GM12878 (cell line): Measurements from ENCODE around the gene GLI2.

ENCODE experiments used
- CTCF ChIP-seq, 3 experiments: IDR thresholded peaks in 2 of 3; conservative IDR thresholded peaks in 1 of 3; 2 replicates each; pipeline ENCODE4 v1.5.1; 2011; ENCODE audit warnings: low read depth in 3 of 3, low read length in 3 of 3, mild to moderate bottlenecking in 3 of 3, control low read depth in 2 of 3, moderate library complexity in 2 of 3, inconsistent platforms in 1 of 3, mixed read lengths in 1 of 3; ENCODE audit not compliant: control insufficient read depth in 2 of 3, insufficient read depth in 1 of 3; ENCODE audit errors: extremely low read depth in 1 of 3
- EGR1 ChIP-seq, 2 experiments: IDR thresholded peaks; 1 replicate in 1 of 2; 2 replicates in 1 of 2; pipeline ENCODE4 v1.6.1; 2011 to 2012; ENCODE audit warnings: low read depth in 2 of 2, low read length in 2 of 2, borderline replicate concordance in 1 of 2, mild to moderate bottlenecking in 1 of 2, moderate library complexity in 1 of 2
- GABPA ChIP-seq: IDR thresholded peaks from 2 replicates; pipeline ENCODE4 v1.6.1; 2014; ENCODE audit warnings: antibody characterized with exemption, low read depth, mild to moderate bottlenecking, inconsistent platforms
- IRF5 ChIP-seq: fragments of 450-650 bp; IDR thresholded peaks from 2 replicates; pipeline ENCODE4 v1.6.1; 2017; ENCODE audit warnings: borderline replicate concordance
- KDM1A ChIP-seq: fragments of 200-600 bp; sonication (generic); IDR thresholded peaks from 2 replicates; pipeline ENCODE4 v1.6.1; 2016; ENCODE audit warnings: borderline replicate concordance
- SUPT20H ChIP-seq: IDR thresholded peaks from 2 replicates; pipeline ENCODE4 v1.6.1; 2011; ENCODE audit warnings: low read depth, mild to moderate bottlenecking, low read length, moderate library complexity, borderline replicate concordance; ENCODE audit not compliant: control insufficient read depth
- TAF1 ChIP-seq: IDR thresholded peaks from 2 replicates; pipeline ENCODE4 v1.6.1; 2011; ENCODE audit warnings: mild to moderate bottlenecking, low read depth, low read length, borderline replicate concordance
- ZBTB4 ChIP-seq: fragments of 450-650 bp; formaldehyde crosslinking; IDR thresholded peaks from 2 replicates; pipeline ENCODE4 v1.4.0; 2022; ENCODE audit warnings: mild to moderate bottlenecking, moderate library complexity
- ZNF274 ChIP-seq: IDR thresholded peaks from one replicate; pipeline ENCODE4 v1.8.0; 2011; ENCODE audit not compliant: insufficient read length, insufficient read depth
- ZZZ3 ChIP-seq: IDR thresholded peaks from 2 replicates; pipeline ENCODE4 v1.6.1; 2011; ENCODE audit warnings: low read depth; ENCODE audit not compliant: control insufficient read depth, insufficient read length

- no peak for TF ChIP-seq EGR1 (IDR thresholded peaks at IDR 0.05; ENCODE audit: borderline replicate concordance in 1 of 2, low read depth in 2 of 2, low read length in 2 of 2)
- TF ChIP-seq CTCF (IDR thresholded peaks at IDR 0.05 in 2 of 3, conservative IDR thresholded peaks at IDR 0.05 in 1 of 3; ENCODE audit: control insufficient read depth in 2 of 3, extremely low read depth in 1 of 3, insufficient read depth in 1 of 3, low read depth in 3 of 3, low read length in 3 of 3) = no peak
- no peak for TF ChIP-seq GABPA
- no peak for TF ChIP-seq ZZZ3
- TF ChIP-seq IRF5 = no peak
- no peak for TF ChIP-seq KDM1A
- TF ChIP-seq TAF1 = no peak
- TF ChIP-seq SUPT20H = no peak
- TF ChIP-seq ZBTB4 (CRISPR knock-in tag) = no peak
- TF ChIP-seq ZNF274 = no peak
Observed at GRCh38 chr2:120702061-120702460, 33.6 kb upstream of the GLI2 start.
